Suprapubic skin (tissue), 4 donors: Measurements from ENCODE around the gene ZMIZ2.

Experiments used
- EP300 ChIP-seq: sonication (generic); formaldehyde crosslinking; IDR thresholded peaks from one replicate; pipeline ENCODE4 v1.6.1; 2017; ENCODE audit warnings: antibody characterized with exemption
- POLR2A ChIP-seq, 2 donors: fragments of 450-650 bp; IDR thresholded peaks; one replicate each; pipeline ENCODE4 v1.6.1; 2017; ENCODE audit warnings: antibody characterized with exemption in 2 of 2, mild to moderate bottlenecking in 2 of 2, moderate library complexity in 2 of 2
- POLR2AphosphoS5 ChIP-seq, 3 donors: sonication (generic); formaldehyde crosslinking; IDR thresholded peaks; one replicate each; pipeline ENCODE4 v1.6.1; 2017; ENCODE audit warnings: antibody characterized with exemption in 3 of 3
- TF ChIP-seq, protein P1 (sequence below), 2 donors: fragments of 200-600 bp in 1 of 2; fragments of 450-650 bp in 1 of 2; sonication (generic) in 1 of 2; IDR thresholded peaks; one replicate each; pipeline ENCODE4 v1.5.1; 2016 to 2019; ENCODE audit warnings: antibody characterized with exemption in 2 of 2, mild to moderate bottlenecking in 1 of 2, moderate library complexity in 1 of 2

GRCh38 chr7:44819292-44819691 lies 70.6 kb downstream of the ZMIZ2 start:
- TF ChIP-seq, protein P1, sequence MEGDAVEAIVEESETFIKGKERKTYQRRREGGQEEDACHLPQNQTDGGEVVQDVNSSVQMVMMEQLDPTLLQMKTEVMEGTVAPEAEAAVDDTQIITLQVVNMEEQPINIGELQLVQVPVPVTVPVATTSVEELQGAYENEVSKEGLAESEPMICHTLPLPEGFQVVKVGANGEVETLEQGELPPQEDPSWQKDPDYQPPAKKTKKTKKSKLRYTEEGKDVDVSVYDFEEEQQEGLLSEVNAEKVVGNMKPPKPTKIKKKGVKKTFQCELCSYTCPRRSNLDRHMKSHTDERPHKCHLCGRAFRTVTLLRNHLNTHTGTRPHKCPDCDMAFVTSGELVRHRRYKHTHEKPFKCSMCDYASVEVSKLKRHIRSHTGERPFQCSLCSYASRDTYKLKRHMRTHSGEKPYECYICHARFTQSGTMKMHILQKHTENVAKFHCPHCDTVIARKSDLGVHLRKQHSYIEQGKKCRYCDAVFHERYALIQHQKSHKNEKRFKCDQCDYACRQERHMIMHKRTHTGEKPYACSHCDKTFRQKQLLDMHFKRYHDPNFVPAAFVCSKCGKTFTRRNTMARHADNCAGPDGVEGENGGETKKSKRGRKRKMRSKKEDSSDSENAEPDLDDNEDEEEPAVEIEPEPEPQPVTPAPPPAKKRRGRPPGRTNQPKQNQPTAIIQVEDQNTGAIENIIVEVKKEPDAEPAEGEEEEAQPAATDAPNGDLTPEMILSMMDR (IDR thresholded peaks at IDR 0.05), result no peak
- TF ChIP-seq POLR2A (IDR thresholded peaks at IDR 0.05), result no peak
- no peak for TF ChIP-seq EP300
- TF ChIP-seq POLR2AphosphoS5 (IDR thresholded peaks at IDR 0.05), result no peak
